HG02759 (cell line): ENCODE results near the gene FOXK1.
A peak's percentile ranks its signal among the peaks of the same experiment; 100 is the strongest.
"Not testable (repeated sequence)": the region's sequence is repeated elsewhere in the genome, so short reads cannot be mapped to it uniquely, and the experiment has no call there.

Experiments
- ATAC-seq: cut with Tn5 transposase; IDR thresholded peaks from one replicate; pipeline ENCODE4 v1.9.1; 2021; ENCODE audit warnings: mild to moderate bottlenecking, moderate library complexity; ENCODE audit not compliant: unreplicated experiment

The FOXK1 gene

DNA sequence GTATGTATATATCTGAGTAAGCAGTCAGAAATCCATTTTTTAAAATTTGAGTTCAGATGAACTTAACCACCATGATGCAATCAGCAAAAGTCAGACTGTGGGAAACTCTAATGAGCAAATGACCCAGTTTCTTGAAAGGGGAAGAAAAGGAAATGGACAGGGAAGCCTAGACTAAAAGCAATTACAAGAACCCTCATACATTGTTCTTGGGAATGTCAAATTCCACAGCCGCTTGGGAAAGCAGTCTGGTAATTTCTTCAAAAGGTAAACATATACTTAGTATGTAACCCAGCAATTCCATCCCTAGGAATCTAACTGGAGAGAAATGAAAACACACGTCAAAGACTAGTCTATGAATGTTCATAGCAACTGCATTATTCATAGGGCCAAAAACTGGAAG is 16.4 kb upstream of the FOXK1 start:
- ATAC-seq, result no peak

- no peak for ATAC-seq
Measured at GRCh38 chr7:4667776-4668509, 14.2 kb upstream of the FOXK1 start.

GRCh38 chr7:4668510-4668847 is 13.6 kb upstream of the FOXK1 start:
- no peak for ATAC-seq

- ATAC-seq, result no peak
Measured at GRCh38 chr7:4670791-4671190, 11.3 kb upstream of the FOXK1 start.

- no peak for ATAC-seq
Measured at GRCh38 chr7:4675771-4676367, 6.2 kb upstream of the FOXK1 start.

DNA sequence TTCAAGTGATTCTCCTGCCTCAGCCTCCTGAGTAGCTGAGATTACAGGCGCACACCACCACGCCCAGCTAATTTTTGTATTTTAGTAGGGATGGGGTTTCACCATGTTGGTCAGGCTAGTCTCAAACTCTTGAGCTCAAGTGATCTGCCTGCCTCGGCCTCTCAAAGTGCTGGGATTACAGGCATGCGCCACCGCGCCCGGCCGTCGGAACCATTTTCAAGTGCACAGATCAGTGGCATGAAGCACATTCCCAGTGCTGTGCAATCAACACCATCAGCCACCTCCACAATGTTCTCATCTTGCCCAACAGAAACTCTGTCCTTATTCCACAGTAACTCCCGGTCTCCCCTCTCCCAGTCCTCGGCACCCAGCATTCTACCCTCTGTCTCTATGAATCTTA is 4.6 kb upstream of the FOXK1 start:
- ATAC-seq, result not testable (repeated sequence)

DNA sequence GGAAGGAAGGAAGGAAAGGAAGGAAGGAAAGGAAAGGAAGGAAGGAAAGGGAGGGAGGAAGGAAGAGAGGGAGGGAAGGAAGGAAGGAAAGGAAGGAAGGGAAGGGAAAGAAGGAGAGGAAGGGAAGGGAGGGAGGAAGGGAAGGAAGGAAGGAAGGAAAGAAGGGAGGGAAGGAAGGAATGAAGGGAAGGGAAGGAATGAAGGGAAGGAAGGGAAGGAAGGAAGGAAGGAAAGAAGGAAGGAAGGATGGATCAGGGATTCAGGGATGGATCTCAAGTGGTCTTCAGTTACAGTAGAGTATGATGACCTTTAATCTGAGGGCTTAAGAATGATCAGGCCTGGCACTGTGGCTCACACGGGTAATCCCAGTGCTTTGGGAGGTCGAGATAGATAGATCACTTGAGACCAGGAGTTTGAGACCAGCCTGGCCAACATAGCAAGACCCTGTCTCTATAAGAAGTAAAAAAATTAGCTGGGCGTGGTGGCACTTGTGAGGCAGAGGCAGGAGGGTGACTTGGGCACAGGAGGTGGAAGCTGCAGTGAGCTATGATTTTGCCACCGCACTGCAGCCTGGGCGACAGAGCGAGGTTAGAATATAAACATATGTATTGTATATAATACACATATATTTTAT is 760 bp upstream of the FOXK1 start:
- no peak for ATAC-seq

DNA sequence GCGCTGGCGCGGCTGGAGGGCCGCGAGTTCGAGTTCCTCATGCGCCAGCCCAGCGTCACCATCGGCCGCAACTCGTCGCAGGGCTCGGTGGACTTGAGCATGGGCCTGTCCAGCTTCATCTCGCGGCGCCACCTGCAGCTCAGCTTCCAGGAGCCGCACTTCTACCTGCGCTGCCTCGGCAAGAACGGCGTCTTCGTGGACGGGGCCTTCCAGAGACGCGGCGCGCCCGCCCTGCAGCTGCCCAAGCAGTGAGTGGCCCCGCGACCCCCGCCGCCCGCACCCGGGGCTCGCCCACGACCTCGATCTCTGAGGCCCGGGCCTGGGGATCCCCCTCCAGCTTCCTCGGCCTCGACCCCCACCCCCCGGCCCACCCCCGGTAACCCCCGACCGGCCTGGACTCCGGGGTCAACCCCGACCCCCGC is 537 bp downstream of the FOXK1 start:
- peak; percentile 36 for ATAC-seq

DNA sequence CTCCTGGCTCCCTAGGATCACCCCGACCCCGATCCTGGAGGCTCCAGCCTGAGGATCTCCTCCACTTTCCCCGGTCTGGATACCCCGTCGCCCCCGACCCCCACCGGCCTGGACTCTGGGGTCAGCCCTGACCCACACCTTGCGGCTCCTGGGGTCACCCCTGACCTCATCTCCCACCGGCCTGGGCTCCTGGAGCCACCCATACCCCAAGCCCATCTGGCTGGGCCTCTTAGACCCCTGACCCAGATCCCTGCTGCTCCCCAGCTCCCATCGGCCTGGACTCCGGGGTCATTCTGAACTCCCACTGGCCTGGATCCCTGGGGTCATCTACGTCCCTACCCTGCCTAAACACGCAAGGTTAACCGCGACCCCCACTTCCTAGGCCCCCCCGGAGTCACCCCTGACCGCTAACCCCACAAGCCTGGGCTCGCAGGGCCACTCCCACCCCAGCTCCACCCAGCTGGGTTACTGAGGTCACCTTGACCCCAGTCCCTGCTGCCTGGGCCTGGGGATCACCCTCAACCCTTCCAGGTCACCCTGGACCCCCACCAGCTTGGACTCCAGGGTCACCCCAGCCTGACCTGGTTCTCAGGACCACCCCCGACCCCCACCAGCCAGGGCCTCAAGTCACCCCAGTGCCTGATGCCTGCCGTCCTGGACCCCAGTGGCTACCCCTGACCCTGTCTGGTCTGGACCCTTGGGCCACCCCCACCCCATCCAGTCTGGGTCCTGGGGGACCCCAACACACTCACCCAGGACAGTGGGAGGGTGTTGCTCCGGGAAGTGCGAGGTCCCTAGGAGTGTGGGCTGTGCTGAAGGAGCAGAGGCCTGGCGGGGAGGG is 1.2 kb downstream of the FOXK1 start:
- ATAC-seq, result no peak

GRCh38 chr7:4683884-4684565 is 1.9 kb downstream of the FOXK1 start:
- no peak for ATAC-seq

DNA sequence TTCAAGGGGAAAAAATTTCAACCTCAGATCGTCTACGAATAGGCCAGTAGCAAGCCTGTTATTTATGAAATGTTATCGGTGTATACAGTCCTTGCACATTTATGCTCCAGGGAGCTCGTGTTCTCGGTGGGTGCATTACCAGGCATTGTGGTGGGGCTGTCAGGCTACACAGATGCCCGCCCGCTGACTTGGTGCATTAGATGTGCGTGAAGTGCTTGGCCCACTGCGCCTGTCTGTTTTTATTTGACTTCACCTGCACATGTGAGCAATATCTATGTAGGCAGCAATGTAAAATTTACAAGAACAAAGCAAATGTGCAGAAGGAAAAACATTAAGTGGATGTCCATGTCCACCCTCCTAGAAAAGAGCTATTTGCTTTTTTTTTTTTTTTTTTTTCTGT is 2.8 kb downstream of the FOXK1 start:
- ATAC-seq, result no peak

GRCh38 chr7:4685676-4686075 is 3.6 kb downstream of the FOXK1 start:
- ATAC-seq, result not testable (repeated sequence)

GRCh38 chr7:4687956-4688355 is 5.9 kb downstream of the FOXK1 start:
- ATAC-seq, result no peak

- no peak for ATAC-seq
Measured at GRCh38 chr7:4689151-4689550, 7.1 kb downstream of the FOXK1 start.

GRCh38 chr7:4689668-4690067 is 7.6 kb downstream of the FOXK1 start:
- ATAC-seq, result peak; percentile 64

- ATAC-seq, result no peak
Measured at GRCh38 chr7:4690953-4691856, 9.1 kb downstream of the FOXK1 start.

- no peak for ATAC-seq
Measured at GRCh38 chr7:4692055-4692454, 10.0 kb downstream of the FOXK1 start.

- not testable (repeated sequence) for ATAC-seq
Measured at GRCh38 chr7:4692622-4693021, 10.5 kb downstream of the FOXK1 start.

- no peak for ATAC-seq
Measured at GRCh38 chr7:4693152-4693551, 11.1 kb downstream of the FOXK1 start.

DNA sequence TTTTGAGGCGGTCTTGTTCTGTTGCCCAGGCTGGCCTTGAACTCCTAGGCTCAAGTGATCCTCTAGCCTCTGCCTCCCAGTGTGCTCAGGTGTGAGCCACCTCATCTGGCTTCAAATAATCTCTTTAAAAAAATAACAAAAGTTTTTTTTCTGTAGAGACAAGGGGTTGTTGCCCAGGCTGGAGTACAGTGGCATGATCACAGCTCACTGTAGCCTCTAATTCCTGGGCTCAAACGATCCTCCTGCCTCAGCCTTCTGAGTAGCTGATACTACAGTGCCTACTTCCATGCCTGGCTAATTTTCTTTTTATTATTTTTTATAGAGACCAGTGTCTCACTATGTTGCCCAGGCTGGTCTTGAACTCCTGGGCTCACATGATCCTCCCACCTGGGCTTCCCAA is 11.7 kb downstream of the FOXK1 start:
- no peak for ATAC-seq
